Sigmoid colon (tissue), 4 donors: Measurements from ENCODE around the gene MYO15B.

ENCODE experiments used
- CTCF ChIP-seq, 4 experiments: fragments of 450-650 bp in 3 of 4; fragments of 200-600 bp in 1 of 4; IDR thresholded peaks; one replicate each; pipeline ENCODE4 v1.5.1; 2016 to 2019; ENCODE audit warnings: antibody characterized with exemption in 4 of 4, mild to moderate bottlenecking in 3 of 4, moderate library complexity in 2 of 4
- POLR2A ChIP-seq, 2 donors: fragments of 450-650 bp; IDR thresholded peaks; one replicate each; pipeline ENCODE4 v1.6.1; 2016; ENCODE audit warnings: antibody characterized with exemption in 2 of 2, mild to moderate bottlenecking in 2 of 2, moderate library complexity in 2 of 2
- POLR2AphosphoS5 ChIP-seq, 4 donors: sonication (generic); formaldehyde crosslinking; IDR thresholded peaks; one replicate each; pipeline ENCODE4 v1.6.1; 2017; ENCODE audit warnings: antibody characterized with exemption in 4 of 4

DNA sequence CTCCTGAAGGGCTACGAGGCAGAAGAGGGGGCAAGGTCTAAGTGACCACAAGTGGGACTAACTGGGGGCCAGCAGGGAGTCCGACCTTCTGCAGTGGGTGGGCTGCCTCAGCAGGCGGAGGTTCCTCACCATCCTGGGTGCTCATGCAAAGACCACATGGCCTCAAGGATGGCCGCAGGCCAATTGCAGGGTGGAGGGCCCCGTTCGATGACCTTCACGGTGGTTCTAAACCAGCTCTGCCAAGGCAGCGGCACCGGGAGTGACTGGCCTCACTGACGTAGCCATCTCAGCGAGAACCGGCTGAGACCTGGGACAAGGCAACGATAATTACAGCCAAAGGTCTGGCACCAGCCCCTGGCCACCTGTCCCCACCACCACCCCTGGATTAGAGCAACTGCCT, 51.3 kb downstream of the MYO15B start:
- TF ChIP-seq CTCF (IDR thresholded peaks at IDR 0.05) (no peak), POLR2A (IDR thresholded peaks at IDR 0.05) (no peak), POLR2AphosphoS5 (IDR thresholded peaks at IDR 0.05) (no peak)
